Measurements from ENCODE around the gene EOLA1.
"Not testable (repeated sequence)": the region's sequence is repeated elsewhere in the genome, so short reads cannot be mapped to it uniquely, and the experiment has no call there.

GRCh38 chrX:149590993-149591392 lies 50.2 kb downstream of the EOLA1 start:
- not testable (repeated sequence) for TF ChIP-seq CTCF (IDR thresholded peaks at IDR 0.05); POLR2A (IDR thresholded peaks at IDR 0.05; ENCODE audit: low read depth); POLR2AphosphoS5 (IDR thresholded peaks at IDR 0.05); EP300 (IDR thresholded peaks at IDR 0.05)
